VCaP (cell line): ENCODE results near the gene CACNA1B.

ENCODE experiments used
- H3K27ac ChIP-seq: fragments of 450-650 bp; 2 replicates; pipeline ENCODE4 v1.5.1; 2017
- CTCF ChIP-seq: fragments of 450-650 bp; conservative IDR thresholded peaks from 2 replicates; pipeline ENCODE4 v1.5.1; 2017; ENCODE audit warnings: mild to moderate bottlenecking, moderate library complexity

The CACNA1B gene

GRCh38 chr9:138057726-138058125 lies 180.1 kb downstream of the CACNA1B start:
- no peak overlapping the region for H3K27ac ChIP-seq
- no peak for TF ChIP-seq CTCF

GRCh38 chr9:138058181-138058580 lies 180.6 kb downstream of the CACNA1B start:
- no peak overlapping the region for H3K27ac ChIP-seq
- TF ChIP-seq CTCF = no peak

GRCh38 chr9:138059196-138059595 lies 181.6 kb downstream of the CACNA1B start:
- TF ChIP-seq CTCF = no peak
- no peak overlapping the region for H3K27ac ChIP-seq

GRCh38 chr9:138060365-138060764 lies 182.8 kb downstream of the CACNA1B start:
- H3K27ac ChIP-seq = no peak overlapping the region
- TF ChIP-seq CTCF = no peak

GRCh38 chr9:138060881-138061280 lies 183.3 kb downstream of the CACNA1B start:
- H3K27ac ChIP-seq = no peak overlapping the region
- TF ChIP-seq CTCF = no peak

- H3K27ac ChIP-seq = no peak overlapping the region
- no peak for TF ChIP-seq CTCF
Measured at GRCh38 chr9:138061631-138062030, 184.0 kb downstream of the CACNA1B start.

- TF ChIP-seq CTCF = no peak
Measured at GRCh38 chr9:138062196-138062595, 184.6 kb downstream of the CACNA1B start.

GRCh38 chr9:138063033-138063432 lies 185.5 kb downstream of the CACNA1B start:
- H3K27ac ChIP-seq = no peak overlapping the region
- no peak for TF ChIP-seq CTCF

More at GRCh38 chr9:138062196-138062595, 184.6 kb downstream of the CACNA1B start:
- H3K27ac ChIP-seq = no peak overlapping the region
